ENCODE data around the gene SCO1.

GRCh38 chr17:10653987-10654386, 43.3 kb downstream of the SCO1 start:
- no peak for TF ChIP-seq EZH2 (IDR thresholded peaks at IDR 0.05; ENCODE audit: borderline replicate concordance, low read depth, low read length, severe bottlenecking)
- no peak for TF ChIP-seq CTCF (IDR thresholded peaks at IDR 0.05; ENCODE audit: borderline replicate concordance, extremely low read depth, low read length, poor library complexity, severe bottlenecking)

Measured in DND-41 (cell line).